ENCODE results near the gene SERPINB4.

GRCh38 chr18:63603772-63604171 is 40.3 kb downstream of the SERPINB4 start:
- TF ChIP-seq EP300 (IDR thresholded peaks at IDR 0.05) (no peak), POLR2A (IDR thresholded peaks at IDR 0.05) (no peak)

Measured in suprapubic skin (tissue), 2 donors.